Suprapubic skin (tissue), 3 donors: ENCODE results near the gene FER.

Experiments
- EP300 ChIP-seq: sonication (generic); formaldehyde crosslinking; IDR thresholded peaks from one replicate; pipeline ENCODE4 v1.6.1; 2017; ENCODE audit warnings: antibody characterized with exemption
- POLR2A ChIP-seq, 2 donors: fragments of 450-650 bp; IDR thresholded peaks; one replicate each; pipeline ENCODE4 v1.6.1; 2017; ENCODE audit warnings: antibody characterized with exemption in 2 of 2, mild to moderate bottlenecking in 2 of 2, moderate library complexity in 2 of 2
- TF ChIP-seq, protein P1 (sequence below), 2 donors: fragments of 200-600 bp in 1 of 2; fragments of 450-650 bp in 1 of 2; sonication (generic) in 1 of 2; IDR thresholded peaks; one replicate each; pipeline ENCODE4 v1.5.1; 2016 to 2019; ENCODE audit warnings: antibody characterized with exemption in 2 of 2, mild to moderate bottlenecking in 1 of 2, moderate library complexity in 1 of 2

GRCh38 chr5:109080896-109081295, 333.2 kb downstream of the FER start:
- TF ChIP-seq POLR2A (IDR thresholded peaks at IDR 0.05) (no peak), EP300 (no peak)
- TF ChIP-seq, protein P1, sequence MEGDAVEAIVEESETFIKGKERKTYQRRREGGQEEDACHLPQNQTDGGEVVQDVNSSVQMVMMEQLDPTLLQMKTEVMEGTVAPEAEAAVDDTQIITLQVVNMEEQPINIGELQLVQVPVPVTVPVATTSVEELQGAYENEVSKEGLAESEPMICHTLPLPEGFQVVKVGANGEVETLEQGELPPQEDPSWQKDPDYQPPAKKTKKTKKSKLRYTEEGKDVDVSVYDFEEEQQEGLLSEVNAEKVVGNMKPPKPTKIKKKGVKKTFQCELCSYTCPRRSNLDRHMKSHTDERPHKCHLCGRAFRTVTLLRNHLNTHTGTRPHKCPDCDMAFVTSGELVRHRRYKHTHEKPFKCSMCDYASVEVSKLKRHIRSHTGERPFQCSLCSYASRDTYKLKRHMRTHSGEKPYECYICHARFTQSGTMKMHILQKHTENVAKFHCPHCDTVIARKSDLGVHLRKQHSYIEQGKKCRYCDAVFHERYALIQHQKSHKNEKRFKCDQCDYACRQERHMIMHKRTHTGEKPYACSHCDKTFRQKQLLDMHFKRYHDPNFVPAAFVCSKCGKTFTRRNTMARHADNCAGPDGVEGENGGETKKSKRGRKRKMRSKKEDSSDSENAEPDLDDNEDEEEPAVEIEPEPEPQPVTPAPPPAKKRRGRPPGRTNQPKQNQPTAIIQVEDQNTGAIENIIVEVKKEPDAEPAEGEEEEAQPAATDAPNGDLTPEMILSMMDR (IDR thresholded peaks at IDR 0.05) = no peak
